NCI-H345 treated with DMSO at 0.1 percent for 48 hours (cell line): Measurements from ENCODE around the gene NUDT4.

ENCODE experiments used
- DNase-seq: peaks from one replicate; lab custom pipeline; 2025; ENCODE audit not compliant: unreplicated experiment; lab: John Stamatoyannopoulos, UW

NUDT4 gene

GRCh38 chr12:93451423-93452158 lies 73.9 kb downstream of the NUDT4 start:
- DNase-seq = no peak

GRCh38 chr12:93453633-93454032 lies 75.9 kb downstream of the NUDT4 start:
- DNase-seq = no peak

GRCh38 chr12:93456077-93456476 lies 78.4 kb downstream of the NUDT4 start:
- DNase-seq = no peak
